NCI-H1417 (cell line): ENCODE data around the gene RAPSN.

Experiments
- DNase-seq, 3 experiments: peaks; one replicate each; lab custom pipeline; 2025; lab: John Stamatoyannopoulos, UW

RAPSN gene

DNA sequence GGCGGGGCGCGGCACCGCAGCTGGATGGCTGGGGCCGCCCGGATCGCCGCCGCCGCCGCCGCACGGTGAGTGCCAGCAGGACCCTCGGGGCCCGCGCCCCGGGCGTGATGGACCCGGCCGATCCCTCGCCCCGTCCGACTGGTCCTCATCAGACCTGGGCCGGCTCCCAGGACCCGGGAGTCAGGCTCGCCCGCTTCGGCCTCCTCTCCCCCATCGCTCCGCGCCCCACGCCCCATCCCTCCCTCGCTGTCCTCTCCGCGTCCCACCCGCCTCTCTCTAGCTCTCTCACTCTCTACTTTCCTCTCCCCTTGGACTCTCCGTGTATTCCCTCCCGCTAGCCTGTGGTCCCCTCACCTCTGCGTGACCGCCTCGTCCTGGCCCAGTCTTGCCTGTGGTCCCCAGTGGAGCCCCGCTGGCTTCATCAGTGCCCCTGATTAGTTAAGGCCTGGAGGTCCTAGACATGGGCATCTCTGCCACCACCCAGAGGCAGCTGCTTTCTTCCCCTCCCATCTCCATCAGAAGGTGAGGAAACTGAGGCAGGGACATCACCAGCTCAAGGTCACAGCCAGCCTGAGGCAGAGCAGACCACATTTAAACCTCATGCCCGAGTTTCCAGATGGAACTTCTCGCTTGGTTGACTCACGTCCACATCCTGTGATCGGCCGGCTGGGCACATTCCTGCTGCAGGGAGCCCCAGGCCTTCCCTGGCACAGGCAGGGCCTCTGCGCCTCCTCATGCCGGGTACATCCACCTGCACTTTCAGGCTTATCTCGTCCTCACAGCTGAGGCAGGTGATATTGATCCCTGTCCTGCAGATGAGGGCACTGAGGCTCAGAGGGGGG, 40.1 kb downstream of the RAPSN start:
- DNase-seq, result peak in 2 of 3 experiments; percentile 65

DNA sequence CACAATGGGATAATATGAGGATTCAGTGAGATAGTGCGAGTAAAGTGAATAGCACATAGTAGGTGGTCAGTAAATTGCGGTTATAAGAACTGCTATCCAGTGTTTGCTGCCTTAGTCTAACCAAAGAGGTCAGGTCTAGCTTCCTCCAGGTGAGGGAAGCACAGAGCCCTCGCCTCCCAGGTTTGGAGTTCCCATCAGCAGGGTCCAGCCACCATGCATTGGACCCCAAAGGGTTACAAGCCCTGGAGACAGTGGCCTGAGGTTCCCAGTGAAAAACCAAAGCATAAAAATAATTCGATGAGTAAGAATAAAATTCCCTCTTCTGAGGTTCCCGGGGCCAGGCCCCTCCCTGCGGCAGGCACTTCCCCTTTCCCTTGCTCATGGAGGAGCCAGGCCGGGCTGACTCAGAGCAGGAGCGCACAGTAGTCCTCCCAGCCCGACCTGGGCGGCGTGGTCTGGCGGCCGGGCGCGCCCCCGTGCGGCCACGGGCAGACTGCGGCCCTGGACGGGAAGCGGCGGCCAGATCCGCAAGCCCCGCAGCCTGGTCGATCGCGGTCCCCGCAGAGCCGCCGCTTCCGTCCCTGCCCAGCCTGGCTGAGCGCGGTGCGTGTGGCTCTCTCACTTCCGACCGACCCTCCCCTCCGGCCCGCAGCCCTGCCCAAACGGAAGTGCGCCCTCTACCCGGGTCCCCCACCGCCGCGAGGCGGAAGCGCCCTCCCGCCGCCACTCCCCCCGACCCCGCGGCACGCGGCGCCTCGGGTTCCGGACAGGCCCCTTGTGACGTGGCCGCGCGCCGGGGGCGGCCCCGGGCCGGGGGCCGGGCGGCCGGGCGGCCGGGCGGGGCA, 41.0 kb downstream of the RAPSN start, which contains the start of gene SLC39A13:
TSS of gene SLC39A13 (plus strand) at position 845 of the 845 bp plus-strand sequence. CDS start 1,505 bp downstream, outside the sequence.
- DNase-seq, result peak; percentile 91 to 95 (median 93)

DNA sequence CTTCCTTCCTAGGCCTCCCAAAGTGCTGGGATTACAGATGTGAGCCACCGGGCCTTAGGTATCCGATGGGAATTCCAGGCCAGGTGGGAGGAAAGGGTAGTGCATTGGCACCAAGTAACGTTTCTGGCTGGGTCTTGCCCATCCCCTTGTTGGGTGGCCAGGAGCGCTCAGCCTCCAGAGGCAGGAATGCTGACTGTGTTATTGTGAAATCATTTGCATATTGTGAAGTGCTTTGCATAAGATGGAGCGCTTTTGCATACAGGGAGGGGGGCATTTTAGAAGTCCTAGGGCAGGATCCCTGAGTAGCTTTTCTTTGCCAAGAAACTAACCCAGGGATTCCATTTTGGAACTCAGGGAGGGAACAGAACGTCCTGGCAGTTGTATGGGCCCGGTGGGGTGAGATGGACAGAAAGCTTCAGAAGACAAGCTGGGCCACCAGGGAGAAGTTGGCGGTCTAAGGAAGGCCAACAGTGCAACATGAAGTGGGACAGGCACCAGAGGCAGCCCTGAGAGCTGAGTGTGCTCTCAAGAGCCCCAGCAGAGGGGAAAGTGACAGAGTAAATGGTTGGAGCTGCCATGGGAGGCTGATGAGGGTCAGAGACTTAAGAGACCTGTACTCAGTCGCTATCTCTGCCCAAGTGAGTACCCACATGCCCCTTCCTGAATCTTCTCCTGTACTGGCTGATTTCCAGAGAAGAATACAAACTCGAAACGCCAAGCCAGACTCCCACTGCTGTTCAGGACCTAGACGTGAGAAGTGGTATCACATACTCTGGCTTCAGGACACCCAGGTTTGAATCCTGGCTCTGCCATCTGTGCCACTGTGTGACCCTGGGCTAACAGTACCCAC, 41.8 kb downstream of the RAPSN start:
- no peak for DNase-seq

DNA sequence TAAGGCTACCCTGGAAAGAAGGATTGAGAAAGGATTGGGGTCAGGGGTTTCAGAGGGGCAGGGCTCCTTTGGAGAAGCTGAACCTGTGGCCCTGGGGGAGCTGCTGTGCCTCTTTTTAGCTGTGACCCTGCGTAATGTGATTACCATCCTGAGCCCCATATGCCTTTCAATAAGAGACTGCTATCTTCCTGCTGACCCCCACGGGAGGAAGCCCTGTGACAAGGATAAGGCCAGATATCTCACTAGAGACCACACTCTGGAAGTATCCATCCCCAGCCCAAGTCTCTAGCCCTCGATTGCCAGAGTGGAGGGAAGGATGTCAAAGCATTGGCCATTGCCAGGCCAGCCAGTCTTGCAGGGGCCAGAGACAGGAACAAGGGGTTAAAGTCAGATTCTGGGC, 45.4 kb downstream of the RAPSN start:
- no peak for DNase-seq

DNA sequence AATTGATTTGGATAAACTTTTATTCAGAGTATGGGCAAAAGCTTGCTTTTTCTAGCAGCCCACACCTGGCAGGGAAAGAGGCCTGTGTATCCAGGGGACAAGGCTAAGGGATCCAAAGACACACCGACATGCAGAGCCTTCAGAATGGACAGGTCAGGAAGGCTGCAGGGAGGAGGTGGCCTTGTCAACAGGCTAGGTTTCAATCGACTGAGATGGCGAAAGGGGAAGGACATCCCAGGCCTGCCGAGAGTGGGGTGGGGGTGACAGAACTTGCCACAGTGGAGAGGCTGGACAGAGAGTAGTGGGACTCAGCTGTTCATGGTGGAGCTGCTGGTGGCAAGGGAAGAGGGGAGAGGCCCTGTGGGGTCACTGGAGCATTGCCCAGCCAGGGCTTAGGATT, 45.8 kb downstream of the RAPSN start:
- no peak for DNase-seq

DNA sequence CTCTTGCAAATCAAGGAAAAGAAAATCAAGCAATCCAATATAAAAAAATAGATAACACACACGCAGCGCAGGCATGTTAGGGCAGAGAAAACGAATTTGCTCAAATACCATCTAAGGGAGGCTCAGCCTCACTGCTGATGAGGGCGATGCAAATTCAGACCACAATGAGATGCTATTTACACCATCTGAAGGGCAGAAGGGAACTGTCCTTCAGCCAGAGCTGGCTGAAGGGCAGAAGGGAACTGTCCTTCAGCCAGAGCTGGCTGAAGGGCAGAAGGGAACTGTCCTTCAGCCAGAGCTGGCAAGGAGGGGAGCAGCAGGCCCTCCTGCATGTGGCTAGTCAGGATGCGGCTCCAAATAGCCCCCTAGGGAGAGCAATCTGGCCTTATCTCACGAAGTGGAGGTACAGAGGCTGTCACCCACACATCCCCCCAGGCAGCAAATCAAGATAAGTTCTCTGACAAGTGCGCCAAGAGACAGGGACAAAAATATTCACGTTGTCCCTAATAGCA, 48.1 kb downstream of the RAPSN start:
- DNase-seq, result no peak

DNA sequence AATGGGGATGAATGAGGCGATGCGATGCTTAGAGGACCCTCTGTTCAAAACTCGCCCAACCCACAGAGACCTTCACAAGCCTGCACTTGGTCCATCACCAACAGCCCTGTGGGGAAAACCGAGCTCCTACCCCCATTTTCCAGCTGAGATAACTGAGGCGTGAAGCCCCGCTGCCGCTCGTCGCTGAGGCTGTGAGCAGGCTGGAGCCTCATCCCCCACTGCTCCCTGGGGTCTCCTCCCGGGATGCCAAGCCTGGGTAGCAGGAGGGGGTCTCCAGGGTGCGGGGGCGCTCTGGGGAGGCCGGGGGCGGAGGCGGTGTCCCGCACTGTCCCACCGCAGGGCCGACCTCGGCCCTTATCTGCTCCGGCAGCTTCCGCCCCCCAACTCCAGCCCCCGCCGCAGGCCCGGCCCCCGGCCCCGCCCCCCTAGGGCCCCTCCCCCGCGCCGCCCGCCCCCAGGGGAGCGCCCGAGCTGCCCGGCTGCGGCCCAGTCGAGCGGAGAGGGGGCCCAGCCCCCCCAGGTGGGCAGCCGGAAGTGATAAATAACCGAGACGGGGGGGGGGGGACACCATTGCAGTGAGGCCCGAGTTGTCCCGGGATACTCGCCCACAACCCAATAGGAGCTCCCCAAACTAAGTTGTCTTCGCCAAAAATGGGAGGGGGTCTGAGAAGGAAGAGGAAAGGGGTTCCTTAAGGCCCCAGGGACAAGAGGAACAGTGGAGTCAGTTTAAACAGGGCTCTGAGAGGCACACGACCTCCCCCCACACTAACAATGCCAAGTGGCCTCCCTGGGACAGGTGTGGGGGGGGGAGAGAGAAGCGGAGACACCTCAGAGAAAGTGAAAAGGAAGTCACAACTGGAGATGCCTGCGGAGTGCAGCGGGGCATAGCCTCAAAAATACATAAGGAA, 48.8 kb downstream of the RAPSN start:
- peak in 2 of 3 experiments; percentile 22 to 26 for DNase-seq

DNA sequence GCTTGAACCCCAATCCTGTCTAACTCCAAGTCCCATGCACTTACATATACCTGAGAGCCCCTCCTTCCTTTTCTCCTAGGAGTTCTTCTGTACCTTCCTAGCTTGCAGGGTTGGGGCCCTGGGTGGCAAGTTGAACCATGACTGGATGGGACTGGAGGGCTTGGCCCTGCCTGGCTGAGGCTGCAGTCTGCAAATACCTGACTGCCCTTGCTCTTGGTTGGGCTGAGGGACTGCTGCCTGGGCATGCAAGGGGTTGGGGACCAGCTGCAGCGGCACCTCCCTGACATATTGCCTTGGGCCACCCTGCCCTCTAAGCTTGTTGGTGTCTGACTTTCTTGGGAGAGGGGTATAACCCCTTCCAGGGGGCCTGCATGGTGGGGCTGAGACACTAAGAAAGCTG, 50.4 kb downstream of the RAPSN start:
- no peak for DNase-seq

DNA sequence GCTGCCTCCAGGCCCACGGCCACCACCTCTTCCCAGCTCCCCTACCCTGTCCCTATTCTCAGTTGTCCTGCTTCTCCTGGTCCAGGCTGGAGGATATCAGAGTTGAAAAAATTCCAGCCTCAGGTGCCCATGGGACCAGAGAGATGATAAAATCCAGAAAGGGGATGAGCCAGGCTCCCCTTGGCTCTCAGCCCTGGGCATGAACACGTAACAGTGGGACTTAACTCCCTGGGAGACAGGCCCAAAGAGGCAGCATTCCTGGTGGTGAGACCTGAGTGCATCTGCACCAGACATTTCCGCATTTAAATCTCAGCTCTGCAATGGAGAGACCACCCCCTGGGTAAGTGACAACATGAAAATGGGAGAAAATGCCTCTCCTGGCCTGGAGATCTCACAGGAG, 50.9 kb downstream of the RAPSN start:
- DNase-seq, result no peak

DNA sequence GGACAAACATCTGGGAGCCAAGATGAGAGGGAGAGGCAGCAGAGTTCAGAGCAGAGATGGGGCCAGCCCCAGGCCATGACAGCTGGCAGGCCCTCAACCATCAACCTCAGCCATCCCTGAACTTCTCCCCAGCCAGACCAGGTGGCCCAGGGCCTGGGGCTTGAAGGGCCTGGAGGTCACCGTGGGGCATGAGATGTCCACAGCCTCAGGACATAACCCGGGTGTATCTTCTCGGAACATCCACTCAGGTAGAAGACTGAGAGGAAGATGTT, 53.0 kb downstream of the RAPSN start:
- no peak for DNase-seq

DNA sequence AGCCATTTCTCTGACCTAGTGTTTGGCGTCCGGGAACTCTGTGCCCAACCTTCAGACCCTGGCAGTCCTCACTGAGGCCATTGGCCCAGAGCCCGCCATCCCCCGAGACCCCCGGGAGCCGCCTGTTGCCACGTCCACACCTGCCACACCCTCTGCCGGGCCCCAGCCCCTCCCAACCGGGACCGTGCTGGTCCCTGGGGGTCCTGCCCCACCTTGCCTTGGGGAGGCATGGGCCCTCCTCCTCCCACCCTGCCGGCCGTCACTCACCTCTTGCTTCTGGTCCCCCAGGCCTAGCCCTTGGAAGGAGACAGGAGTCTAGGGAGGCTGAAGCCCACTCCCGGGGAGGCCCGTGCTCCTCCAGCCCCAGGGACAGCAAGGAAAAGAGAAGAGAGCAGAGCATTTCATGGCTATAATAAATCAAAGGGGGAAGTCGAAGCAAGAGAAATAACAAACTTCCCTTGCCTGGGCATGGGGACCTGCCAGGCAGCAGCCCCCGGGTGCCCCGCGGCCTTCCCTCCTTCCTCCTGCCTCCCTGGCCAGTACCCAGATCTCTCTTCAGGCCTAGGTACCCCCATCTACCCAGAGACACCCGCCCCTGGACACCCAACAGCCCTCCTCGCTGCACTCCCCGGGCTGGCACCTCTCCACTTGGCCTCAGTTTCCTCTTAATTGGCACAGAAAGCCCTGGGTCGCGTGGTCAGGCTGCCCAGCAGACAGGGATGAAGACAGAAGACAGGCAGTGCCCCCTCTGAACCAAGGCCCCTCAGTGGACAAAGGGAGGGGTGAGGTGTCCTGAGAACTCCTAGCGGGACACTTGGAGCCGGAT, 53.5 kb downstream of the RAPSN start:
- no peak for DNase-seq

DNA sequence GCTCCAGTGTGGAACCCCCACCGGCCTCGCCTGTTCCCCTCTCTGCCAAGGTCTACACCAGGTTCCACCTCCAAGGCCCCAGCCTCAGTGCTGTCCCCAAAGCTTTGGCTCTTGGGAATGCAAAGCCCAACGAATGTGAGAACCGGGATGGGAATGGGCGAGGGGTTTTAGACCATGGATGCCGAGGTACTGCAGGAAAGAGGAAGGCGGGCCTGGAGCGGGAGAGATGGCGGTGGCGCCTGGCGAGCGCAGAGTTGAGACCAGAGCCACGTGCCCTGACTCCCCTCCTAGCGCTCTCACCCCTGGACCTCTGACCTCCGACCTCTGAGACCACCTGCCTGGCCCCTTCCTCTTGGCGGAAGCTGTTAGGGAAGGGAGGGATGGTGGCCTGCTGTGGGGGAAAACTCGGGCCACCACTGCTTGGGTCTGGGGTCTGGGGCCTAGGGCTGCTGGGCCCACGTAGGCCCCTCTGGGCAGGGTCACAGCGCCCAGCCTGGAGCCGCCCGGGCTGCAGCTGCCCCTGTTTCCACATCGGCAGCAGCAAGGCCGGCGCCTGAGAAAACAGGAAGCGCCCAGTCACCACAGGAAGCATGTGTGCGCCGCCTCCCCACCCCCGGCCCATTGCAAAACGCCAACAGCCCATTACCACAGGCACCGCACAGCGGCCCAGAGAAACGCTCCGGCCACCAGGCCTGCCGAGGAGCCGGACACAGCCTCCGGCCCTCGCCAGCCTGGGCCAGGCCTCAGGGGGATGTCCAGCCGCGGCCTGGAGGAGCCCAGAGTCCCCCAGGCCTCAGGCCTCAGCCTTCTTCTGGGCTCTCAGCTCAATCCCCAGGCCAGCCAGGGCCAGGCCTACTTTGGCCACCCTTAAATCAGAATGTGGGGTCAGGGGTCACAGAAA, 54.4 kb downstream of the RAPSN start:
- no peak for DNase-seq

DNA sequence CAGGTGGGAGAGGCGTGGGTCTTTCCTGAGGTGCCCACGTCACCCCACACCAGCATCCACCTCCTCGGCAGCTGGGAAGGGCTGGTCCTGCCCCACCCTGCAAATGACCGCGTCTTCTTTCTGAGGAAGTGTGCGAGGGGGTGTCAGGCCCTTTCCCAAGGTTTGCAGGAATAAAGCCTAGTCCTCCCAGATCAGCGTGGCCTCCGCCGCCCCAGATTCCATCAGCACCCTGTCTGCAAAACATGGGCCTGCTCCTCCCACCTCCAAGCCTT, 55.0 kb downstream of the RAPSN start:
- DNase-seq, result no peak

DNA sequence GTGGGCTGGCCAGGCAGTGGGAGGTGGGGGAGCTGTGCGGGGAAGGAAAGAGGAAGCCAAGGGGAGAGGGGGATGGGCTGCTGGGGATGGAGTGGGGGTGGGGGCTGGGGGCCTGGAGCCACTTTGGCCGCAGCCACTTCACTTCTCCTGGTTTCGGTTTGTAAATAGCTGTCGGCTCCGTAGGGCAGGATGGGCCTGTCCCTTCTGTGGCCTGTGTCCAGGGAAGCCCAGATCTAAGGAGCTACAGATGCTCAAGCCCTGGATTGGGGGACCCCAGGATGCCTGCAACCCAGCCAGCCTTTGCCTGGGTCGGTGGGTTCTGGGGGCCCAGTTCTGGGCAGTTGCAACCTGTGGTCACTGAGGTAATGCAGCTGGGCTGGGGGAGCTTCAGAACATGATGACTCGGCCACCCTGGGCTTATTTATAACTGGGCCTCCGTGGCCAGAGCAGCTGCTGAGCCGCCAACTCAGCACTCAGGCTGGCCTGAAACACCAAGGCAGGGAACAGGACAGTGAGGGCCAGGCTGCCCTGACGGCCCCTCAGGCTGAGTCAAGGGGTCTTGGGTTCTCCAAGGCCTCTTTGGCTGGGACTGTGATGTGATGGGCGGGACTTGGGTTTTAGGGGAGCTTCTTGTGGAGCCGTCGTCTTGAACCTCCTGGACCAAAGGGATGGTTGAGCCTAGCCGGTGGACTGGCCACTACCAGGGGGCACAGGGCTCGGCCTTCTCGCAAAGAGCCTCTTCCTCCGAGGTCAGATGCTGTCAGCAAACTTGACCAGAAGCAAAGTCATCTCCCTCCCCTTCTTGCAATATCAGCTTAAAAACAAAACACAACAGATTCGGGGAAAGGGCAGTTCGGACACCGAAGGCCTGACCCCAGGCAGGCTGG, 55.5 kb downstream of the RAPSN start:
- DNase-seq, result no peak

DNA sequence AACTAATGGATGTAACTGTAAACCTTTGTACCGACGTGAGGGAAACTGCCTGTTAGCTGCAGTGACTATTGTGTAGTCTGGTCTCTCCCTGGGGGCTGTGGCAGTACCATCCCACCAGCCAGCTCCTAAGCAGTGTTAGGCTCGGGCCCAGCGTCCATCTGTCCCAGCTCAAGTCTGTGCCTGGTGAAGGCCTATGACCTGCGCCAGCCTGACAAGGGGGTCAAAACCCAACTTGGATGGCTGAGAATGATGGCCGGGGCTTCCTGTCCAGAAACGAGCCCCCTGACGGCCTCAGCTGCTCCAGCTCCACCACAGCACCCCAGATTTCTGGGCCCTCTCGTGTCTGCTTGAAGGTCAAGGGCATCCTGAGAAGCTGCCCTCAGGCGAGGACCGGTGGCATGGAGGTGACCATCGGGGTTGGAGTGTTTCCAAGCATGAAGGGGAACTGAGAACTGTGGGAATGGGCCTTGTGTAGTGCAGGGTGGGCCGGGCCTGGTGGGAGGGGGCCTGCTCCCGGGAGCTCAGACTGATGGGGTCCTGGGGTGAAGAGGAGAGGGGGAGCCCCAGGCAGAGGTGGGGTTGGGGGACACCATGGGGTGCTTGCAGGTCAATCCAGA, 56.3 kb downstream of the RAPSN start:
- no peak for DNase-seq

DNA sequence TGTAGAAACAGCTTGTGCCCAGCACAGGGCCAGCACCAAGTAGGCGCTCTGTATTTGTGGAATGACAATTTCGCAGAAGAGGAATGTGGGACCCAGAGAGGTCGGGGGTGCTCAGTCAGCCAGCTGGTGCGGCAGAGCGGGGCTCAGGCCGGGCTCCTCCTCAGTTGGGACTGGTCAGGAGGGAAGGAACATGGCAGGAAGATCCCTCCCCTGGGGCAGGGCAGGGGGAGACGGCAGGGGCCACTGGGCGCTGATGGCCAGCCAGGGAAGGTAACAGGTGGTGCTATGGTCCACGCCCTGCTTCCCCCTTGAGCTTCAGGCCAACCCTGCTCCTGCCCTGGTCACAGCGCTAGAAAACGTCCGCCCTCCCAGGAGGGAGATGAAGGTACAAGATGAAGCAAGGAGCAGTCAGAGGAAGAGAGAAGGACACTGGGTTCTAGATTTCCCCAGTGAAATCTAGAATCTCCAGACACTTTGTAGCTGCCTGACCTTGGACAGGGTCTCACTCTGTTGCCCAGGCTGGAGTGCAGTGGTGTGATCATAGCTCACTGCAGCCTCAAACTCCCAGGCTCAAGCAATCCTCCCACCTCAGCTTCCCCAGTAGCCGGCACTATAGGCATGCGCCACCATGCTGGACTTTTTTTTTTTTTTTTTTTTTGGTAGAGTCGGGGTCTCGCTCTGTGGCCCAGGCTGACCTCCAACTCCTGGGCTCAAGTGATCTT, 57.1 kb downstream of the RAPSN start:
- no peak for DNase-seq

DNA sequence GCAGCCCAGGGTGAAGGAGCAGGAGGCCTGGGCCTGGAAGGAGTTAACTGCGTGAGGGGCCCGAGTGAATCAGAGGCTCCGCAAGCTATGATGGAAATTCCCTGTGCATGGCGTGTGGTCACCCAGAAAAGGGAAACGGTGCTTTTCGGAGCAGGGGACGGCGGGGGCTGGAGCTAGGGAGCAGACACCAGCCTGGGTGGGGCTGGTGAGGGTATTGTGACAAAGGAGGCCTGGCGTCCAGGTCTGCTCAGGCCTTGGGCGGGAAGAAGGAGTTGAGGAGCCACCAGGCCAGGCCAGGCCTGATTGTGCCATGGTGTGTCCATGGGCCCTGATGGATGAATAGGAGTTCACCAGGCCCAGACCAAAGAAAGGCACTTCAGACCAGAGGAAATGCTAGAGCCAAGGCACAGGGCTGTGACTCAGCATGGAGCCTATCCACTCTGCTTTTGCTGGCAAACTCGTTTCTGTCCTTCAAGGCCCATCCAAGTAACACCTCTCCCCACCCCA, 57.8 kb downstream of the RAPSN start:
- no peak for DNase-seq
